Glutamatergic neuron (in vitro differentiated cells): ENCODE measurements around the gene FRK. TPM values are rescaled to one million over a fixed set of nuclear protein-coding genes. Genes with fewer than 3 reads are reported as not detected.

Experiments
- DNase-seq: peaks from one replicate; pipeline ENCODE4 v3.0.0; 2022
- H3K27ac Mint-ChIP-seq: one replicate; pipeline ENCODE4 v1.8.0; 2020; ENCODE audit warnings: mild to moderate bottlenecking, mixed read lengths, inconsistent platforms; ENCODE audit not compliant: unreplicated experiment
- H3K27me3 Mint-ChIP-seq: one replicate; pipeline ENCODE4 v1.8.0; 2020; ENCODE audit warnings: mild to moderate bottlenecking, moderate library complexity, mixed read lengths, inconsistent platforms; ENCODE audit not compliant: unreplicated experiment
- H3K36me3 Mint-ChIP-seq: one replicate; pipeline ENCODE4 v1.8.0; 2020; ENCODE audit warnings: mild to moderate bottlenecking, mixed read lengths, inconsistent platforms; ENCODE audit not compliant: unreplicated experiment
- H3K4me1 Mint-ChIP-seq: one replicate; pipeline ENCODE4 v1.8.0; 2020; ENCODE audit warnings: mild to moderate bottlenecking, low read depth, mixed read lengths, inconsistent platforms; ENCODE audit not compliant: unreplicated experiment
- H3K4me3 Mint-ChIP-seq: one replicate; pipeline ENCODE4 v1.8.0; 2020; ENCODE audit warnings: mild to moderate bottlenecking, mixed read lengths, inconsistent platforms; ENCODE audit not compliant: unreplicated experiment
- H3K9me3 Mint-ChIP-seq: one replicate; pipeline ENCODE4 v1.8.0; 2020; ENCODE audit warnings: mild to moderate bottlenecking, moderate library complexity, mixed read lengths, inconsistent platforms; ENCODE audit not compliant: unreplicated experiment
- CTCF ChIP-seq: fragments of 200-600 bp; sonication (generic); IDR thresholded peaks from one replicate; pipeline ENCODE4 v1.5.0; 2021; ENCODE audit not compliant: partially characterized antibody, unreplicated experiment
- total RNA-seq: library from RNA; stranded (reverse); fragmentation: NEBNext Ultra II Directional; extraction: Animal tissue kit (Norgen Biotek cat#: 25700); gene quantifications from one replicate; pipeline ENCODE4 v1.2.1, GENCODE V29; 2021; ENCODE audit not compliant: unreplicated experiment

FRK gene
- total RNA-seq, 1 donor from 2014 or later, result 0.37 TPM

- H3K4me1 Mint-ChIP-seq, result no peaks in the 10 kb centered on the region
- no peak for DNase-seq
- H3K4me3 Mint-ChIP-seq, result no peak overlapping the region
- no peaks in the 10 kb centered on the region for H3K9me3 Mint-ChIP-seq
- TF ChIP-seq CTCF, result no peak
- H3K27ac Mint-ChIP-seq, result no peak overlapping the region
- H3K36me3 Mint-ChIP-seq, result no peaks in the 10 kb centered on the region
- H3K27me3 Mint-ChIP-seq, result no peaks in the 10 kb centered on the region
Observed at GRCh38 chr6:116040993-116041392, 19.7 kb downstream of the FRK start.

DNA sequence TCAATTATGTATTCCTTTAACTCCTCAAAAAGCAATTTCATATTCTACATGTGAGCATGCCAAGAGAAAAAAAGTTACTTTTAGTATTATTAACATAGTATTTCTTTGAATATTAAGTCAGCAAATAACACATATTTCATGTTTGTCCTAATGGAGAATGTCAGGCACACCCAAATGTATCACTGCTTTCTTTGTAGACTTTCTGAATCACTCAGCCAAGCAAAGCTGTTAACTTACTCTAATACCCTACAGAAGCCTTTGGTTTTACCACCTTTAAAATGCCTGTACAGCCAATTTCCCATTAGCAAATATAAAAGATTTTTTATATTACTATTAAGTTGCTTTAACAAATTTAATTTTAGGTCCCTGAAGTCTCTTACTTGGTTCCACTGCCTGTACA, 23.8 kb downstream of the FRK start:
- Mint-ChIP-seq H3K27me3 (no peaks in the 10 kb centered on the region), H3K27ac (no peak overlapping the region), H3K4me1 (no peaks in the 10 kb centered on the region), H3K4me3 (no peak overlapping the region), H3K9me3 (no peaks in the 10 kb centered on the region), H3K36me3 (no peaks in the 10 kb centered on the region)
- no peak for DNase-seq
- no peak for TF ChIP-seq CTCF

DNA sequence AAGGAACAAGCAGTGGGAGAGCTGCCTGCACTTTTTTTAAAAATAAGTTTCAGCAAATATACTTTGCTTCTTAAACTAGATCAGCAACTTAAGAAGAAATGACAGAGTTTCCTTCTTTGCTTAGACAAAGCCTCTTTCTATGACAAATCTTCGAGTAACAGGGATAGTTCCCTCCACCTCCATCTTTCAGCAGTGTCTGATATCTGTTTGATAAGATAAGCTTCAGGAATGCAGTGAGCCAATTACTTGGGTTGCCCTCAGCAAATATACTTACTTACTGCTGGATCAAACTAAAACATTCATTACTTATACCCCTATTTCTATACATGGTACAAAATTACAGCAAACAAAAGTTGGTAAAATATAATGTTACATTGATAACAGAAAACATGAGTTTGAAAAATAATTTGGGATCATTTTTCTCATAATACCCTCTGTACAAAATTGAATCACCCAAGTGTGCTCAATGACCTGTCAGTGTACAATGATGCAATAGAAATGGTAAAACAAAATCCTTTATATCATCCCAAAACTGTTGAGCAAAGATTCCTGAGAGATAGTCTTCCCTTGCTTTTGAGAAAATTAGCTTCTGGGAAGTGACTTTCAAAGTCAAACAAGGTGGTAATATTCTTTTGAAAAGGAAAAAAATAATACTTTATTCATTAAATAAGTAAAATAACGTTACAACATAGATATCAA, 24.5 kb downstream of the FRK start:
- Mint-ChIP-seq H3K36me3 (no peaks in the 10 kb centered on the region), H3K9me3 (no peaks in the 10 kb centered on the region), H3K27me3 (no peaks in the 10 kb centered on the region), H3K27ac (no peak overlapping the region), H3K4me1 (no peaks in the 10 kb centered on the region), H3K4me3 (no peak overlapping the region)
- no peak for DNase-seq
- no peak for TF ChIP-seq CTCF

GRCh38 chr6:116035616-116036015, 25.1 kb downstream of the FRK start:
- no peaks in the 10 kb centered on the region for H3K9me3 Mint-ChIP-seq
- no peak for DNase-seq

GRCh38 chr6:116034327-116034726, 26.4 kb downstream of the FRK start:
- Mint-ChIP-seq H3K4me3 (no peak overlapping the region), H3K27ac (no peak overlapping the region), H3K4me1 (no peaks in the 10 kb centered on the region), H3K27me3 (no peaks in the 10 kb centered on the region), H3K36me3 (no peaks in the 10 kb centered on the region), H3K9me3 (no peaks in the 10 kb centered on the region)
- DNase-seq, result no peak
- no peak for TF ChIP-seq CTCF

More at GRCh38 chr6:116035616-116036015, 25.1 kb downstream of the FRK start:
- no peak for TF ChIP-seq CTCF
- Mint-ChIP-seq H3K27me3 (no peaks in the 10 kb centered on the region), H3K36me3 (no peaks in the 10 kb centered on the region), H3K4me1 (no peaks in the 10 kb centered on the region), H3K4me3 (no peak overlapping the region), H3K27ac (no peak overlapping the region)
